ENCODE data around the gene CSE1L.

DNA sequence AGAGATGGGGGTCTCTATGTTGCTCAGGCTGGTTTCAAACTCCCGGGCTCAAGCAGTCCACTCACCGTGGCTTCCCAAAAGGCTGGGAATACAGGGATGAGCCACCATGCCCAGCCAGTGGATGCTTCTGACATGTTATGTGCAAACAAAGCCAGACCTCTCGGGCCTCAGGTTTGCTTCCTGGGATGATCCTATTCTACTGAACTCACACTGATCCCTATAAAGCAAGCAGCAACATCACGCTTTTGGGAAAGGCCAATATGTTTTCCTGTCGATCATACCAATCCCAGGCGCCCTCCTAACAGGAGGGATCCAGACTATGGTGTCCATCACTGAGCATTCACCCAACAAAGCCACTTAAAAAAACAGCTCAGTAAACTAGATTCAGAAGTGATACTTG, 60.2 kb downstream of the CSE1L start:
- TF ChIP-seq, protein P1, sequence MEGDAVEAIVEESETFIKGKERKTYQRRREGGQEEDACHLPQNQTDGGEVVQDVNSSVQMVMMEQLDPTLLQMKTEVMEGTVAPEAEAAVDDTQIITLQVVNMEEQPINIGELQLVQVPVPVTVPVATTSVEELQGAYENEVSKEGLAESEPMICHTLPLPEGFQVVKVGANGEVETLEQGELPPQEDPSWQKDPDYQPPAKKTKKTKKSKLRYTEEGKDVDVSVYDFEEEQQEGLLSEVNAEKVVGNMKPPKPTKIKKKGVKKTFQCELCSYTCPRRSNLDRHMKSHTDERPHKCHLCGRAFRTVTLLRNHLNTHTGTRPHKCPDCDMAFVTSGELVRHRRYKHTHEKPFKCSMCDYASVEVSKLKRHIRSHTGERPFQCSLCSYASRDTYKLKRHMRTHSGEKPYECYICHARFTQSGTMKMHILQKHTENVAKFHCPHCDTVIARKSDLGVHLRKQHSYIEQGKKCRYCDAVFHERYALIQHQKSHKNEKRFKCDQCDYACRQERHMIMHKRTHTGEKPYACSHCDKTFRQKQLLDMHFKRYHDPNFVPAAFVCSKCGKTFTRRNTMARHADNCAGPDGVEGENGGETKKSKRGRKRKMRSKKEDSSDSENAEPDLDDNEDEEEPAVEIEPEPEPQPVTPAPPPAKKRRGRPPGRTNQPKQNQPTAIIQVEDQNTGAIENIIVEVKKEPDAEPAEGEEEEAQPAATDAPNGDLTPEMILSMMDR (IDR thresholded peaks at IDR 0.05): no peak
- TF ChIP-seq POLR2A (IDR thresholded peaks at IDR 0.05): no peak
- no peak for TF ChIP-seq POLR2AphosphoS5 (IDR thresholded peaks at IDR 0.05; ENCODE audit: insufficient read depth in 1 of 2, low read depth in 1 of 2)
